Endothelial cell of umbilical vein (primary cell): ENCODE measurements around the gene HDX. TPM values are rescaled to one million over a fixed set of nuclear protein-coding genes. Genes with fewer than 3 reads are reported as not detected.

ENCODE experiments used
- BruUV-seq: library from RNA; stranded (reverse); fragments of 400-500 nt; replicated peaks from 2 replicates; lab custom pipeline; 2021; lab: Mats Ljungman, UMichigan
- CTCF ChIA-PET: fragments of 300-600, 350-600 bp; sonication (Branson Sonifier 250); formaldehyde crosslinking; loops from one replicate; lab custom pipeline; 2021; ENCODE audit warnings: antibody characterized with exemption, inconsistent platforms; lab: Charles Lee
- POLR2A ChIA-PET: fragments of 300-600, 350-600 bp; sonication (Branson Sonifier 250); formaldehyde crosslinking; loops from one replicate; lab custom pipeline; 2021; ENCODE audit warnings: antibody characterized with exemption, inconsistent platforms; lab: Charles Lee
- DNase-seq: peaks from one replicate; pipeline ENCODE4 v3.0.0-alpha.2; 2011; ENCODE audit warnings: low read depth, low spot score
- FAIRE-seq: peaks from 2 replicates; lab custom pipeline; 2011; peaks lifted over from hg19 to GRCh38; lab: Jason Lieb, UNC
- H2AFZ ChIP-seq: 2 replicates; pipeline ENCODE4 v1.6.0; 2012; ENCODE audit warnings: low read depth, low read length, control low read depth, inconsistent platforms
- H3K27ac ChIP-seq: 2 replicates; pipeline ENCODE4 v1.5.1; 2011; ENCODE audit warnings: low read depth, mild to moderate bottlenecking, control low read depth, low read length, moderate library complexity; ENCODE audit not compliant: insufficient read depth
- H3K27me3 ChIP-seq, 2 experiments: 2 replicates each; pipeline versions ENCODE4 v1.6.0 to v1.6.1; 2011; ENCODE audit warnings: low read length in 2 of 2, mixed read lengths in 1 of 2; ENCODE audit not compliant: control insufficient read depth in 2 of 2, insufficient read depth in 2 of 2
- H3K36me3 ChIP-seq, 2 experiments: 2 replicates in 1 of 2; 3 replicates in 1 of 2; pipeline ENCODE4 v1.5.1; 2011; ENCODE audit warnings: low read length in 2 of 2, mild to moderate bottlenecking in 1 of 2, moderate library complexity in 1 of 2; ENCODE audit not compliant: control insufficient read depth in 2 of 2, insufficient read depth in 2 of 2; ENCODE audit errors: extremely low read depth in 1 of 2
- H3K4me1 ChIP-seq: 3 replicates; pipeline ENCODE4 v1.5.1; 2011; ENCODE audit warnings: mild to moderate bottlenecking, low read length; ENCODE audit not compliant: control insufficient read depth, insufficient read depth; ENCODE audit errors: extremely low read depth
- H3K4me2 ChIP-seq: 2 replicates; pipeline ENCODE4 v1.6.1; 2011; ENCODE audit warnings: low read length, control low read depth, mixed read lengths; ENCODE audit not compliant: insufficient read depth
- H3K4me3 ChIP-seq, 3 experiments: fragments of 200-600 bp in 1 of 3; sonication (generic), shearing (Covaris generic) in 1 of 3; replicated peaks in 1 of 3; 2 replicates each; pipeline ENCODE4 v1.5.1; 2011 to 2016; ENCODE audit warnings: control low read depth in 3 of 3, low read length in 3 of 3, mild to moderate bottlenecking in 2 of 3, inconsistent platforms in 1 of 3, low read depth in 1 of 3, moderate library complexity in 1 of 3; ENCODE audit not compliant: insufficient read depth in 1 of 3
- H3K79me2 ChIP-seq: 2 replicates; pipeline ENCODE4 v1.6.0; 2012; ENCODE audit warnings: low read length, inconsistent platforms; ENCODE audit not compliant: control insufficient read depth, insufficient read depth
- H3K9ac ChIP-seq: replicated peaks from 2 replicates; pipeline ENCODE3; 2011; ENCODE audit warnings: low read length, control low read depth; ENCODE audit not compliant: insufficient read depth; ENCODE audit errors: extremely low read depth
- H3K9me1 ChIP-seq: replicated peaks from 3 replicates; pipeline ENCODE4 v1.6.0; 2011; ENCODE audit warnings: mild to moderate bottlenecking, low read length; ENCODE audit not compliant: control insufficient read depth, insufficient read depth; ENCODE audit errors: extremely low read depth
- H3K9me3 ChIP-seq: replicated peaks from 2 replicates; pipeline ENCODE4 v1.5.1; 2012; ENCODE audit warnings: low read length, inconsistent platforms; ENCODE audit not compliant: control insufficient read depth, insufficient read depth
- H4K20me1 ChIP-seq: replicated peaks from 2 replicates; pipeline ENCODE3; 2011; ENCODE audit warnings: mild to moderate bottlenecking, low read length; ENCODE audit not compliant: control insufficient read depth, insufficient read depth; ENCODE audit errors: extremely low read depth
- CTCF ChIP-seq, 2 donors: IDR thresholded peaks; 1 replicate in 1 of 2; 2 replicates in 1 of 2; pipeline ENCODE4 v1.5.1; 2011; ENCODE audit warnings: low read length in 2 of 2, mild to moderate bottlenecking in 2 of 2, moderate library complexity in 2 of 2, control low read depth in 1 of 2, inconsistent platforms in 1 of 2, low read depth in 1 of 2; ENCODE audit not compliant: insufficient read depth in 1 of 2; ENCODE audit errors: extremely low read depth in 1 of 2
- EZH2 ChIP-seq: IDR thresholded peaks from 2 replicates; pipeline ENCODE4 v1.6.1; 2012; ENCODE audit warnings: borderline replicate concordance, low read depth, mild to moderate bottlenecking, moderate library complexity, low read length, inconsistent platforms; ENCODE audit not compliant: severe bottlenecking
- FOS ChIP-seq: IDR thresholded peaks from 2 replicates; pipeline ENCODE4 v1.6.1; 2011; ENCODE audit warnings: mild to moderate bottlenecking, low read length, moderate library complexity, borderline replicate concordance; ENCODE audit not compliant: insufficient read depth
- GATA2 ChIP-seq: IDR thresholded peaks from 2 replicates; pipeline ENCODE4 v1.7.0; 2011; ENCODE audit warnings: low read depth, mild to moderate bottlenecking, moderate library complexity, mixed read lengths, low read length; ENCODE audit not compliant: insufficient read length, insufficient read depth
- JUN ChIP-seq: IDR thresholded peaks from 2 replicates; pipeline ENCODE4 v1.6.1; 2011; ENCODE audit warnings: borderline replicate concordance, low read depth; ENCODE audit not compliant: insufficient read length, insufficient read depth
- MAX ChIP-seq: IDR thresholded peaks from 2 replicates; pipeline ENCODE4 v1.6.1; 2011; ENCODE audit not compliant: insufficient read depth, insufficient read length
- MYC ChIP-seq: IDR thresholded peaks from one replicate; pipeline ENCODE4 v1.6.1; 2011; ENCODE audit warnings: mild to moderate bottlenecking, low read depth, low read length
- POLR2A ChIP-seq: IDR thresholded peaks from 2 replicates; pipeline ENCODE4 v1.6.1; 2012; ENCODE audit warnings: low read depth, mild to moderate bottlenecking, control low read depth, low read length
- POLR2AphosphoS5 ChIP-seq: IDR thresholded peaks from 2 replicates; pipeline ENCODE4 v1.6.1; 2012; ENCODE audit warnings: low read depth, mild to moderate bottlenecking, control low read depth, low read length, moderate library complexity; ENCODE audit not compliant: insufficient read depth
- dilution Hi-C: fragments of 300-500 bp; cut with MboI; formaldehyde crosslinking; loops from one replicate; pipeline ENCODE4 v1.15.0; 2019; ENCODE audit warnings: low sequenced_read_pairs; ENCODE audit not compliant: extremely low pct_ligation_motif_present
- intact Hi-C: fragments of 100-400 bp; cut with micrococcal nuclease; formaldehyde crosslinking; loops from one replicate; pipeline ENCODE4 v1.10.0; 2022
- polyA plus RNA-seq, 4 experiments: library from polyadenylated mRNA; depleted of rRNA in 3 of 4; stranded (reverse) in 3 of 4; unstranded in 1 of 4; fragments of >200 nt; gene quantifications; 2 replicates each; pipeline versions ENCODE4 v1.2.1 to v1.2.3, GENCODE V29; 2011 to 2012; ENCODE audit warnings: missing spikeins in 1 of 4
- total RNA-seq: library from RNA; stranded (reverse); gene quantifications from 2 replicates; pipeline ENCODE4 v1.2.3, GENCODE V29; 2021

Gene HDX
- total and polyA plus RNA-seq, 2 donors (not counting 3 experiments of a cell fraction or from before 2014, with no cell fraction given): 2.3 to 8.2 TPM

- Histone ChIP-seq H3K27ac (no peak overlapping the region), H3K4me2 (no peak overlapping the region), H3K9me3 (no peaks in the 10 kb centered on the region), H3K4me1 (peaks cover 2% of the 10 kb centered on the region), H3K9ac (no peak overlapping the region), H3K9me1 (no peaks in the 10 kb centered on the region), H3K27me3 (no peaks in the 10 kb centered on the region), H3K79me2 (no peaks in the 10 kb centered on the region), H3K4me3 (no peak overlapping the region), H3K36me3 (no peaks in the 10 kb centered on the region), H4K20me1 (no peaks in the 10 kb centered on the region), H2AFZ (no peak overlapping the region)
- BruUV-seq: no TSS peak
- intact Hi-C loops (no loop called here), dilution Hi-C loops (no loop called here)
- DNase-seq: no peak
- ChIA-PET CTCF (interaction anchor here (2.2 kb wide), 1 partner anchor 17 kb away, joined by 8 read pairs; no protein-coding TSS in a partner anchor), POLR2A (no interaction called here)
- FAIRE-seq: no peak
- TF ChIP-seq MYC (no peak), POLR2A (no peak), CTCF (IDR thresholded peaks at IDR 0.05; ENCODE audit: extremely low read depth in 1 of 2, insufficient read depth in 1 of 2, low read depth in 1 of 2, low read length in 2 of 2) (no peak), MAX (no peak), FOS (no peak), GATA2 (no peak), POLR2AphosphoS5 (no peak), JUN (no peak), EZH2 (no peak)
These were observed 145.0 kb downstream of the HDX start for GRCh38 chrX:84357296-84357695.
